GM18951 (cell line): ENCODE data around the gene YARS1.

Experiments used
- POLR2A ChIP-seq: IDR thresholded peaks from 4 replicates; pipeline ENCODE4 v1.6.1; 2011; ENCODE audit warnings: mild to moderate bottlenecking; ENCODE audit not compliant: insufficient read length, insufficient read depth; ENCODE audit errors: extremely low read depth
- in situ Hi-C: fragments of 300-500 bp; cut with MboI; formaldehyde crosslinking; loops from one replicate; pipeline ENCODE4 v1.12.0; 2022; ENCODE audit warnings: low sequenced_read_pairs, mixed read lengths, inconsistent platforms; ENCODE audit not compliant: unreplicated experiment

YARS1 gene

DNA sequence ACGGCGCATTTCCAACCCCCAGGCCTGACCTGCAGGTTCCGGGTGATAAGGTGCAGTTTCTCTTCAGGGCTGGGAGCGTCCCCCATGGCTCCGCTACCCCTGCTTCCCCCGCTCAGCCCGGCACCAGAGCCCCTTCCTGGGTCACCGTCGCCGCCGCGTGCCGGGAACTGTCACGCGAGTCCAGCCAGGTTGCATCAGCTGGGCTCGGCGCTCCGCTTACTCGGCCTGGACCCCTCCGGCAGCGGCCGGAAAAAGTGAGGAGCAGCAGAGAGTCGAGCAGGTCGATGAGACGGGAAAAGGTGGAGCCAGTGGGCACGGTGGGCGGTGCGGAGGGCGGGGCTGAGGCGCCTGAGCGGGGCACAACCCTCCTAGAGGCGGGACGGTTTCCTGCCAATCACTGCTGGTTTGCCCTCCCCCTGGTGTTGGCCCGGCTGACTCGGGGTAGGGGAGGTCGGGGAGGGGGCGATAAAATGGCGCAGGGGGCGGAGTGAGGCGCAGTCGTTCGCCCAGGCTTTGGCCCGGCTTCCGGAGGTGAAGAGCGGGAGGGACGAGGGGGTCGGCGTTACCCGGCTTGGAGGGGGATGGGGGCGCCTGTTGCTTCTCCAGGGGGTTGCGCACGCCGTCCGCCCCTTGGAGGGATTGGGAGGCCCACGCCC is at the start of gene YARS1, which contains the start of gene S100PBP:
YARS1 (minus strand) TSS at position 200 of the 656 bp plus-strand sequence; CDS start at position 86, 114 bp downstream.
S100PBP (plus strand) TSS at position 495 of the 656 bp plus-strand sequence. CDS start 8,447 bp downstream, outside the sequence.
- in situ Hi-C loops: no loop called here
- peak; percentile 83 for TF ChIP-seq POLR2A

DNA sequence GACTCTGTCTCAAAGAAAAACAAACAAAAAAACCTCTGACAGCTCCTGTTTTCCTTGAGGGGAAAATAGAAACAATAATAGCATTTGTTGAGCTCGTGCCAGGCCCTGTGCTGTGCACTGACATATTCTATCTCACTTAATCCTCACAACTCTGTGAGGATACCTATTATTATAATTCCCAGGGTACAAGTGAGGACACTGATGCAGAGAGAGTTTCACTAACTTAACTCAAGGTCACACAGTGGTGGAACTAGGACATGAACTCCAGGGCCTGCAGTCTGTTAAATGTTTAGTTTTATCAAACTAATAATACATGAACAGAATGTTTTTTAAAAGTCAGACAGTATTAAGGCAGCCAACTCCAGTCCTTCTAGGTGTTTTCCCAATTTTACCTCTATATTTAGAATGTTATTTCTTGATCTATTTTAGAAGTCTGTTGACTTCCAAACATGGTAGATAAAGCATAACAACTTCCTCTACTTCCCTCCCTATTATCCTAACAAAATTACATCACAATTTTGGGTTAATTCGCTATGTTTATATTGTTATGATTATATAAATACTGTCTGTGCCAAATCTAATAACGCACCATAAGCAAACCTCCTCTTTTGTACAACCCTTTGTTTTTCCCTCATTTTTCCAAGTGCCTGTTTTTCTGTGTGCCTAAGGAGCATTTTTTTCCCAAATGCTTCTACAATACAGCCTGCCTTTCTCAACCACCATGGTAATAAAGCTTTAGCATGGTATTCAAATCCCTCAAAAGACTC is 48.7 kb upstream of the YARS1 start:
- in situ Hi-C loops: no loop called here
- no peak for TF ChIP-seq POLR2A

GRCh38 chr1:32864375-32865019 is 47.3 kb upstream of the YARS1 start:
- TF ChIP-seq POLR2A: no peak
- in situ Hi-C loops: no loop called here

GRCh38 chr1:32863881-32864245 is 46.7 kb upstream of the YARS1 start:
- in situ Hi-C loops: no loop called here
- TF ChIP-seq POLR2A: no peak

DNA sequence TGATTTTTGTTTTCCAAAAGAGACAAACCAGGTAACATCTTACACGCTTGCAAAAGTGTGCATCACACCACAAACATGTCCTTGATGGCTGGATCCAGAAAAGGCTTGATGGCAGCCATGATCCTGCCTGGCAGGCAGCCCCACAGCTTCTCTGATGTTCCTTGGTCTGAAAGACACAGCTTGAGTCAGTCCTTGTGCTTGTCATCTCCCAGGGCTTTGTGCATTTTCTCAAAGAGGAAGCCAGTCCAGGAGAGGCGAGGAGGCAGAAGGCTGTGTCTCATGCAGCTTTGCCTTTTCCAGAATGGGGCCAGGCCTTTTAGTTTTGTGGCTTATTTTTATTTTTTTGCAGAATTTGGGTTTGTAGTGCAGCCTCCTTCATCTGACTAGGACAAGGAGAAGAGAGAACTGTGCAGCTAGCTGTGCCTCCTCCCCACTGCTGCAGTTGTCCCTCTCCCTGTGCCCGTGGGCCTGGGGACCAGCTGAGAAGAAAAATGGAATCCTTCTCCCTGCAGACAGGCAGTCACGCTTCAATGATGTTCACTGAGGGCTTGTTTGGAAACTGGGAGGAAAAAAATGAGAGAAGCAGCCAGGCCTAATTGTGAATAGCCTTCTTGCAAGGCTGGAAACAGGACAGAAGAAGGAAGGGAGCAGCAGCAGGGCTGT is 46.2 kb upstream of the YARS1 start:
- no peak for TF ChIP-seq POLR2A

DNA sequence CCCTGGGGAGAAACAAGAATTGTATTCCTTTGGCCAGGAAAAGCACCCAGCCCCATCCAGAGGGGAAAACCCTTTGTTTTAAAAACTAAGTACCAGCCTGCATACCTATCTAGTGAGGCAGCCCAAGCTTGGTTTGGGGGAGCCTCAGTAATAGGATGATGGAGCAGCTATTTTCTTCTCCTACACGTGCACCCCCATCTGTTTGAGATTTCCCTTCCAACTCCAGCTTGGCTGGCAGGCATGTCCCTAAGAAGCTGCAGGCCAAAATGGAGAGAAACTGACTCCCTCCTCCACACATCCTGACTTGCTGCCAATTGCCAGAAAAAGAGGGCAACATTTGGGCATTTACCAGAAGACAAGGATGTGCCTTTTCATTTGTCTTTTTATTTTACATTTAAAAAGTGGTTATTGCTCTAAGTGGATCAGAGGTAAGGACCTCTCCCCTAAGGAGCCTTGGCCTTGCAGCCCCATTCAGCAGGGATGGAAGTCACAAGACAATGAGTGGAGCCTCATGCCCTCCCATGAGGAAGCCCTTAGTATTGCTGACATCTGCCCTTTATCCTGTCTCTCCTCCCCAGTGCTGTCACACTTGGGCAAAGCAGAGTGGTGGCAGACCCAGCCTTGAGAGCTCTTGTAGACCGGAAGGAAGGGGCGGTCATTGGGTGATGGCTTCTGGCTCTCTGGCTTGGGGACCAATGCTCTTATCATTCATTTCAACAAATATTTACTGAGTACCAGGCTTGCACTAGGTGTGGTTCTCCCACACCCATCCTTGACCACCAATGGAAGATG is 44.9 kb upstream of the YARS1 start:
- no peak for TF ChIP-seq POLR2A
- in situ Hi-C loops: no loop called here

More for the DNA sequence above, 46.2 kb upstream of the YARS1 start:
- in situ Hi-C loops: no loop called here

DNA sequence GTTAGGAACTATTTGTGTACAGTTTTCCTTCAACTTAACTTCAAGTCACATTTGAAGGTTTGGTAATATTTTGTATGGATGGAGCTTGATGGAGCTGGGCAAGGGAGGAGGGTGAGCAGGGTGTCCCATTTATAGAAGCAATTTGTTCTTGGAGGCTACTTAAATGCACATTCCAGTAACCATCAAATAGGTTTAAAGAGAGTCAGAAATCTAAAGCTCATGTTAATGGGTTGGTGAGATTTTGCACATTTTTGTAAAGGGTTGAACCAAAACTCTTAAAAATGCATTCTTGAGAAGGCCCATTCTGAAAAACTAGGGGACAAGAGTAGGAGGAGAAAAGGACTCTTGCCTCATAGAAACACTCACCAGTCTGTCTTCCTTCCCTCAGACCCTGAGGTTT is 43.4 kb upstream of the YARS1 start:
- in situ Hi-C loops: no loop called here
- no peak for TF ChIP-seq POLR2A

DNA sequence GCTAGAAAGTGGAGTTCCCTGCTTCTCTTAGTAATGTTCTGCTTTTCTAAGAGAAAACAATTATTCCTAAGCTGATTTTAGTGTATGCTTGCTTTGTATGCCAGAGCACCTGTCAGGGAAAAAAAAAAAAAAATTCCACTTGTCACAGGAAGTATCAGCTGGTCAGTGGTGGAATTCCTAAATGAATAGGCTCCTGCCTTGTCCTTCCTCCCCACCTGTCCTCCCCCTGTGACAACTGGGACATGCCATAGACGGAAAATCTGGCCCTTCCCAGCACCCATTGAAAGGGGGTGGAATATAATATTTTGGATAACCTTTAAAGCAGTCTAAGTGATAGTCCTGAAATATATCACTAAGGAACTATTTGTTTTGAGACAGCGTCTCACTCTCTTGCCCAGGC is 42.8 kb upstream of the YARS1 start:
- no peak for TF ChIP-seq POLR2A
- in situ Hi-C loops: no loop called here

- TF ChIP-seq POLR2A: no peak
- in situ Hi-C loops: no loop called here
Measured at GRCh38 chr1:32858791-32859190, 41.6 kb upstream of the YARS1 start.

GRCh38 chr1:32858136-32858535 is 41.0 kb upstream of the YARS1 start:
- TF ChIP-seq POLR2A: no peak
- in situ Hi-C loops: no loop called here

DNA sequence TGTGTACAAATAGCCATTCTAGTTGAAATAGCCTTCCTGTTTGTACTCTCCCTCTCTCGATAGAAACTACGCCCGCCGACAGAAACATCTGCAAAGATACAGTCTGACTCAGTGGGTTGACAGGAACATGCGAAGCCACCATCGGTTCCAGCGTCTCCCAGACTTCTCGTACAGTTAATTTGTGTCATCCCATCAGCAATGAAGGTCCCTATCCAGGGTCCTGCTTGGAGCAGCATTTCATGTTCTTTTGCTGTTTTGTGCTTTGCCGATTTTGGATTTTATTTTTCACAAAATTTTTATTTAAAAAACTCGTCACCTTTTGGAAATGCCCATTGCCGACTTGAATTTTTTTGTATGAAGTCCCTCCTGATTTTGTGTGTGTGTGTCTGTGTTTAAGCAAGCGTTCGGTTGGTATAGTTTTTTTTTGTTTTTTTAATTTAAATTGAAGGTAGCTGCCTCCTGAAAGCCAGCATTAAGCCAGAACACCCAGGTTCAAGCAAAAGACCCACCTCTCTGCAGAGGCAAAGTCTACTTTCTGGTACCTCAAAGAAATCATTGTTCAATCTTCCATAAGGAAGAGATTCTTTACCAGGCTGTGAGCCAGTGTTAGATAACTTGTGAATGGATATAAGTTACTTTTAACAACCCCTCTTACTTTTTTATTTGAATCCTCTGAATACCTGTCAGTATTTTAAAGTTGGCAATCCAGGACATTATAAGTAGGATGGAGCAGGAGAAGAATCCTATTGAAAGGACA is 38.9 kb upstream of the YARS1 start:
- no peak for TF ChIP-seq POLR2A
- in situ Hi-C loops: no loop called here

DNA sequence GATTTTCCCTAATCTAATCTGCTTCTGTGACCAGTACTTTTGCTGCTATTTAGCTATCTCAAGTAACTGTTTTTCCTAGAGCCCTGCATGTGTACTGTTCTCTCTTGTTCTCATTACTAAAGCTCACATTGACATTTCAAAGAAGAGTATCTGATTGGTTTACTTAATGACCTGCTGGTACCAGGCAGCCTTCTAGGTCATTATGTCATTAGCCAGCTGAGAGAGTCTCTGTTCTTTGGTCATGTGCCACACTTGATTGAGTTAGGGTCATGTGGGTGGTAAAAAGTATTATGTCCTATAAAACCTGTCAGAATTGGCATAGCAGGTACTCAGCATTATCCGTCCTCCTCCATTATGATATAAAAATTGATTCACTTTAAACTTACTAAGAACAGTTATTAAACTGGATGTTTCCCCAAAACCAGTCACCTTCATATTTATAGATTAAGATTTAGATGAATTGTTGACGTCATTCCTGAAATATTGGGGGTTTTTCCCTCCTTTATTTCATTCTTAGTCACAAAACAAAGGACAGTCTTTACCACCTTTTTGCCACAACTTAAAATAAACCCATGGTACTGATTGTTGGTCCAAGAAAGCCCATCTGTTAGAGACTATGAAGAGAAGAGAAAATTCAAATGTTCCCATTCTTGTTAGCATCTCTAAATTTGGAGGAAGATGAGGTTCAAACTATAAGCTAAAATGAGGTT is 31.4 kb upstream of the YARS1 start:
- in situ Hi-C loops: no loop called here
- TF ChIP-seq POLR2A: no peak

DNA sequence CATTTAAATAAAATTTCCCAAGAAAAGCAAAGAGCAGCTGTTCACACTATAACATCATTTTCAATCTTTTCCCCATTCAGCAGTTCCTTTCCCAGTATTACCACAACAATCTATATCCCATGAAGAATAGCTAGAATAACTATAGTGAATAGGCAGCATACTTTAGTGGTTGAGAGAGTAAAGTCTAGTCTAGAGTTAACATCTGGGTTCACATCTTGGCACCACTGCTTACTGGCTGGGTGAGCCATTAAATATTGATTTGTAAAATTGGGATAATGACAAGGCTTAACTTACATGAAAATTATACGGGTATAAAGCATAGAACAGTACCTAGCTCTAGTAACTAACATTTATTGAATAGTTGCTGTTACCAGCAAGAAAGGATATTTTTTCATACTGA is 14.7 kb upstream of the YARS1 start:
- no peak for TF ChIP-seq POLR2A
- in situ Hi-C loops: no loop called here
